ENCODE data around the gene EQTN. TPM values are rescaled to one million over a fixed set of nuclear protein-coding genes. Genes with fewer than 3 reads are reported as not detected.

Gene EQTN
- total and polyA plus RNA-seq, 2 of the 13 experiments (the other 11 are each of a cell fraction or from before 2014, with no cell fraction given), result not detected

- intact Hi-C loops (cut with micrococcal nuclease; ENCODE audit: unreplicated experiment) (loop anchor here (2.0 to 10.0 kb wide), 3 partner anchors 29 to 300 kb away; no protein-coding TSS in a partner anchor), in situ Hi-C loops (cut with HindIII; ENCODE audit: extremely low pct_ligation_motif_present, low pct_unique_long_range_greater_than_20kb) (no loop called here)
- Histone ChIP-seq H3K79me2 (ENCODE audit: insufficient read depth, low read length) (no peaks in the 10 kb centered on the region), H3K36me3 (replicated peaks in 1 of 2; ENCODE audit: control insufficient read depth in 1 of 2, insufficient read depth in 2 of 2, low read length in 2 of 2) (no peaks in the 10 kb centered on the region), H4K20me1 (ENCODE audit: insufficient read depth, low read length) (no peaks in the 10 kb centered on the region), H3K9me3 (ENCODE audit: low read length) (no peaks in the 10 kb centered on the region), H3K9ac (ENCODE audit: insufficient read depth, low read depth, low read length) (no peak overlapping the region), H2AFZ (ENCODE audit: low read length) (no peak overlapping the region), H3K27me3 (ENCODE audit: control insufficient read depth in 1 of 2, insufficient read depth in 2 of 2, low read length in 2 of 2) (no peaks in the 10 kb centered on the region; a peak in 1 of 5 replicates), H3K4me2 (ENCODE audit: low read depth, low read length) (no peak overlapping the region), H3K4me3 (replicated peaks in 1 of 3; ENCODE audit: insufficient read depth in 1 of 3, low read depth in 2 of 3, low read length in 3 of 3) (no peak overlapping the region), H3K4me1 (ENCODE audit: insufficient read depth, low read length) (no peaks in the 10 kb centered on the region), H3K27ac (ENCODE audit: extremely low read length, insufficient read depth, low read length) (no peak overlapping the region)
- TF ChIP-seq PRDM15 (CRISPR knock-in tag; IDR thresholded peaks at IDR 0.05), result no peak
- TF ChIP-seq CTCF (CRISPR knock-in tag; IDR thresholded peaks at IDR 0.05), result peak; percentile 60
- TF ChIP-seq GATAD1 (CRISPR knock-in tag; IDR thresholded peaks at IDR 0.05), result no peak
- TF ChIP-seq ZNF589 (CRISPR knock-in tag; conservative IDR thresholded peaks at IDR 0.05), result no peak
- no peak for TF ChIP-seq ZBTB38 (CRISPR knock-in tag; IDR thresholded peaks at IDR 0.05)
- TF ChIP-seq SMC3 (IDR thresholded peaks at IDR 0.05; ENCODE audit: low read length), result peak; percentile 52; the same call in 1 of the 2 replicates
- no peak for TF ChIP-seq U2AF2 (IDR thresholded peaks at IDR 0.05; ENCODE audit: low read depth, low read length)
- TF ChIP-seq ETV6 (CRISPR knock-in tag; conservative IDR thresholded peaks at IDR 0.05), result no peak
- no peak for TF ChIP-seq KAT7 (CRISPR knock-in tag; IDR thresholded peaks at IDR 0.05; ENCODE audit: borderline replicate concordance)
- peak; percentile 41; the same call in 1 of the 2 replicates for TF ChIP-seq STAG1 (CRISPR knock-in tag; IDR thresholded peaks at IDR 0.05)
- TF ChIP-seq ZNF225 (CRISPR knock-in tag; IDR thresholded peaks at IDR 0.05), result no peak
- ChIA-PET CTCF (ENCODE audit: low intra/inter-chr PET ratio, low total read pairs) (interaction anchor here (2.4 kb wide), 1 partner anchor 29 kb away, joined by 20 read pairs; no protein-coding TSS in a partner anchor), POLR2A (no interaction called here)
- BruUV-seq (replicated peaks), result no TSS peak
- 3% methylated on average over 2 of the region's 2 CpGs for WGBS (ENCODE audit: low lambda C conversion rate)
- FAIRE-seq (peak; percentile 57), DNase-seq (ENCODE audit: low spot score) (peak; percentile 28), ATAC-seq (peak; percentile 90)
Observed at GRCh38 chr9:27247756-27248155, 49.2 kb downstream of the EQTN start.

All from HepG2 (cell line).